ENCODE results near the gene CACNA2D4. TPM values are rescaled to one million over a fixed set of nuclear protein-coding genes. Genes with fewer than 3 reads are reported as not detected.

CACNA2D4 gene
- total RNA-seq, 1 experiment from 2014 or later: 1.7 TPM

- Histone ChIP-seq H4K20me1 (ENCODE audit: insufficient read depth) (no peaks in the 10 kb centered on the region), H3K36me3 (ENCODE audit: control insufficient read depth in 1 of 2, insufficient read depth in 2 of 2, low read length in 2 of 2) (peaks cover 0 to 6% of the 10 kb centered on the region in 2 experiments; a peak in 2 of 4 replicates), H3K4me3 (replicated peaks in 1 of 2; ENCODE audit: low read depth in 1 of 2, low read length in 2 of 2) (no peak overlapping the region), H3K9me2 (ENCODE audit: insufficient read depth) (no peaks in the 10 kb centered on the region), H3K27me3 (ENCODE audit: insufficient read depth, low read length) (no peaks in the 10 kb centered on the region), H3K79me2 (ENCODE audit: insufficient read depth, low read length) (no peaks in the 10 kb centered on the region), H3K27ac (ENCODE audit: low read depth, low read length) (no peak overlapping the region), H3K9me3 (ENCODE audit: control insufficient read depth in 1 of 2, insufficient read depth in 1 of 2, low read depth in 1 of 2, low read length in 2 of 2) (no peaks in the 10 kb centered on the region), H3K9ac (ENCODE audit: low read length) (no peak overlapping the region), H3K4me2 (ENCODE audit: low read length) (no peak overlapping the region), H2AFZ (ENCODE audit: low read depth, low read length, poor library complexity, severe bottlenecking) (no peak overlapping the region), H3K4me1 (ENCODE audit: control insufficient read depth in 1 of 2, insufficient read depth in 2 of 2, low read length in 2 of 2) (peaks cover 0 to under 1% of the 10 kb centered on the region in 2 experiments; a peak in 2 of 4 replicates)
- no peak for ATAC-seq
- intact Hi-C loops (cut with micrococcal nuclease): no loop called here
- ChIA-PET CTCF (interaction anchor here (1.3 to 5.6 kb wide), 11 partner anchors 99 to 1220 kb away, joined by 3 to 242 read pairs (median 5); no protein-coding TSS in a partner anchor), RAD21 (ENCODE audit: low non-redundant PET in 1 of 2, low total read pairs in 2 of 2, uncharacterized antibody in 2 of 2, unreplicated experiment in 2 of 2) (interaction anchor here (1.3 to 2.6 kb wide), 7 partner anchors 133 to 156 kb away, joined by 3 to 30 read pairs (median 5); no protein-coding TSS in a partner anchor), POLR2A (interaction anchor here (1.3 kb wide), 1 partner anchor 150 kb away, joined by 4 read pairs; no protein-coding TSS in a partner anchor)
- DNase-seq (ENCODE audit: low read depth, low spot score): no peak
- no peak for TF ChIP-seq SIN3A (IDR thresholded peaks at IDR 0.05; ENCODE audit: low read depth)
- TF ChIP-seq YY1 (IDR thresholded peaks at IDR 0.05; ENCODE audit: extremely low read depth, insufficient replicate concordance, low read depth, low read length): no peak
- TF ChIP-seq POLR2A (IDR thresholded peaks at IDR 0.05; ENCODE audit: borderline replicate concordance, extremely low read depth, insufficient read depth, insufficient read length): no peak
- no peak for TF ChIP-seq TCF7L2 (IDR thresholded peaks at IDR 0.05; ENCODE audit: borderline replicate concordance, extremely low read depth, insufficient read depth, insufficient read length)
- no peak for TF ChIP-seq RAD21 (IDR thresholded peaks at IDR 0.05; ENCODE audit: low read depth)
- no peak for TF ChIP-seq ATF3 (IDR thresholded peaks at IDR 0.05)
- TF ChIP-seq CBX3 (IDR thresholded peaks at IDR 0.05; ENCODE audit: low read depth): no peak
- no peak for TF ChIP-seq SP1 (IDR thresholded peaks at IDR 0.05; ENCODE audit: low read depth)
- BruUV-seq (replicated peaks): no TSS peak
These were observed 128.0 kb downstream of the CACNA2D4 start for GRCh38 chr12:1790444-1790843.

GRCh38 chr12:1787714-1788113 lies 130.7 kb downstream of the CACNA2D4 start:
- no peaks in the 10 kb centered on the region for H4K20me1 ChIP-seq (ENCODE audit: insufficient read depth)
- POLR2A ChIA-PET: no interaction called here
- no peaks in the 10 kb centered on the region for H3K9me2 ChIP-seq (ENCODE audit: insufficient read depth)
- H3K4me1 ChIP-seq (ENCODE audit: control insufficient read depth in 1 of 2, insufficient read depth in 2 of 2, low read length in 2 of 2): no peaks in the 10 kb centered on the region; a peak in 1 of 4 replicates
- CTCF ChIA-PET: interaction anchor here (5.6 kb wide), 1 partner anchor 135 kb away, joined by 242 read pairs; no protein-coding TSS in a partner anchor
- no peaks in the 10 kb centered on the region for H3K27me3 ChIP-seq (ENCODE audit: insufficient read depth, low read length)
- no peak overlapping the region for H3K4me2 ChIP-seq (ENCODE audit: low read length)
- H2AFZ ChIP-seq (ENCODE audit: low read depth, low read length, poor library complexity, severe bottlenecking): no peak overlapping the region
- no peak for TF ChIP-seq CEBPB (IDR thresholded peaks at IDR 0.05; ENCODE audit: low read depth)
- BruUV-seq (replicated peaks): no TSS peak
- no peak overlapping the region for H3K4me3 ChIP-seq (replicated peaks in 1 of 2; ENCODE audit: low read depth in 1 of 2, low read length in 2 of 2)
- H3K27ac ChIP-seq (ENCODE audit: low read depth, low read length): no peak overlapping the region
- DNase-seq (ENCODE audit: low read depth, low spot score) (no peak), ATAC-seq (no peak)
- no peak overlapping the region for H3K9ac ChIP-seq (ENCODE audit: low read length)
- RAD21 ChIA-PET (ENCODE audit: low non-redundant PET in 1 of 2, low total read pairs in 2 of 2, uncharacterized antibody in 2 of 2, unreplicated experiment in 2 of 2): no interaction called here
- no peaks in the 10 kb centered on the region for H3K9me3 ChIP-seq (ENCODE audit: control insufficient read depth in 1 of 2, insufficient read depth in 1 of 2, low read depth in 1 of 2, low read length in 2 of 2)
- intact Hi-C loops (cut with micrococcal nuclease): no loop called here
- H3K79me2 ChIP-seq (ENCODE audit: insufficient read depth, low read length): no peaks in the 10 kb centered on the region; the same call in 1 of the 2 replicates
- peaks cover 0 to 12% of the 10 kb centered on the region in 2 experiments; a peak in 3 of 4 replicates for H3K36me3 ChIP-seq (ENCODE audit: control insufficient read depth in 1 of 2, insufficient read depth in 2 of 2, low read length in 2 of 2)
